UCSD-AML1 (cell line): ENCODE measurements around the gene SLC38A10.
"Not testable (repeated sequence)": the region's sequence is repeated elsewhere in the genome, so short reads cannot be mapped to it uniquely, and the experiment has no call there.

ENCODE experiments used
- DNase-seq: peaks from one replicate; lab custom pipeline; 2025; ENCODE audit not compliant: unreplicated experiment; lab: John Stamatoyannopoulos, UW

Gene SLC38A10

DNA sequence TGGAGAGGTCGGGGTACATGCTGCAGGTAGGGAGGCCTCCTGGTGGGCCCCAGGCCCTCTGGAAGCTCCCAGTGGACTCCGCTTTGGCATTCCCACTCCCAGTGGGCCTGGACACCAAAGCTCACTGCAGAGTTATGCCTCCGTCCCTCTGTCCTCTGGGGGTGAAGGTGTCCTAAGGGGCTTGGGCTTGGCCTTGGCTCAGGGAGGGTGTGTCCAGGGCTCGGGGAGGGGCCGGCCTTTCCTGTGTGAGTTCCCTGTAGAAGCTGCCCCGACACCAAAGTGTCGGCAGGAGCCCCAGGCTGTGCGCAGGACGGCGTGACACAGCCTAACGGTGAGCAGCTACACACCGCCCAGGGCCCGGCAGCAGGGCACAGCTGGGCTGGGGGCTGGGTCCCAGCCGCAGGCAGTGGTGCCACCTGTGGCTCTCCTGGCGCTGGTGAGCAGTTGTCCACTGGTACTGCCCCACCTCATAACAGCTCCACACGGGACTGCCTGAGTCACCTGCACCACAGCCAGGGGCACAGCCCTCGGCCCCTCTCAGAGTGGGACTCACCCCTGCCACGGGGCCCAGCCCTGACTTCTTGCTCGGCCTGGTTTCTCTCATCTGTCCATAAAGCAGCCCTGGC lies 62.4 kb downstream of the SLC38A10 start:
- no peak for DNase-seq

DNA sequence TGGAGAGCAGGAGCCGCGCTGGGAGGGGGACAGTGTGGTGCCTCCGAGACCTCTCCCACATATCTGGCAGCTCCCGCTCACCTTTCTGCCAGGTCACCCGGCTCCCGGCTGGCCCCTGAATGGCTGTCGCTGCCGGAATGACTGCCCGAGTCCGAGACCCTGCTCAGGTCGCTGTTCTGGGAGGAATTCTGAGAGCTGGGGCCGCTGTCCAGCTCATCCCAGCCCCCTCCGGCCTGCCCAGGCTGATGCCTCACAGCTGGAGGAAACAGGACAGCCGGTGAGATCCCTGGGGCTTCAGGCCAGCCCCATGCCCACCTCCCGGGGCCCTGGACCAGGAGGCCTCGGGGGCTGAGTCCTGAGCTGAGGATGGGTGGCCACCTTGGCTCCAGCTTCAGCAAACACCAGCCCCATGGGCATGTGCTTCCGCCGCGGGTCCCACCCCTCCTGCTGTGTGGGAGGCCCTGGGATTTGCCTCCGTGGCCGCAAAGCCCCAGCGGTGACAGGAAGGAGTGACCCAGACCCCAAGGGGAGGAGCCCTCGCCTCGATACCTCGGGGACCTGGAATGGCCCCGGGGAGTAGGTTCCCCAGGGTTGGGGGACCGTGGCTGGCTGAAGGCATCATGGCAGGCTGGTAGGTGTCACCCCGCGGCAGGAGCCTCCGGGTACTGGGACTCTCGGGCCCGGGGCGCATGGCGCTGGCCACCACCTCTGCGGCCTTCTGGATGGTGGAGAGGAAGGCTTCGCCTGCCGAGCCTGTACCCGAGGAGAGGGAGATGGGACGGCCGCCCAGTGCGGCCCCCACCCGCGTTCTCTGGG lies 63.1 kb downstream of the SLC38A10 start:
- DNase-seq = no peak

DNA sequence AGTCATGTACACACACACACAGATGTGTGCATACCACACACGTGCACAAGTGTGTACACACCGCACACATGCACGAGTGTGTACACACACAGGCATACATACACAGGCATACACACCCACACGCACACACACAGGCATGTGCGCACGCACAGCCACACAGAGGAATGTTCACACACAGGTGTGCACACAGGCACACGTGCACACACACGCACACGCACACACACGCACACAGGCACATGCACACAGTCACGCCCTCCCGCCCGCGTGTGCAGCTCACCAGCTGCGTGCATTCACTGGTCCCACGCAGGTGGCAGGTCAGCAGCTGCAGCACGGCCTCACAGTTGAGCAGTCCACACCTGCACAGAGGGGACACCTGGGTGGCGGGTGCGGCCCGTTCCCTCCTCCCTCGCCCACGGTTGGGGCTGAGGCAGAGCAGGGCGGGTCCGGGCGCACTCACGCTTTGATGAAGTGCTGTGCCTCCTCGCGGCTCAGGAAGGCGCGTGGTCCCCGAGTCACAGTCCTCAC lies 63.9 kb downstream of the SLC38A10 start:
- no peak for DNase-seq

DNA sequence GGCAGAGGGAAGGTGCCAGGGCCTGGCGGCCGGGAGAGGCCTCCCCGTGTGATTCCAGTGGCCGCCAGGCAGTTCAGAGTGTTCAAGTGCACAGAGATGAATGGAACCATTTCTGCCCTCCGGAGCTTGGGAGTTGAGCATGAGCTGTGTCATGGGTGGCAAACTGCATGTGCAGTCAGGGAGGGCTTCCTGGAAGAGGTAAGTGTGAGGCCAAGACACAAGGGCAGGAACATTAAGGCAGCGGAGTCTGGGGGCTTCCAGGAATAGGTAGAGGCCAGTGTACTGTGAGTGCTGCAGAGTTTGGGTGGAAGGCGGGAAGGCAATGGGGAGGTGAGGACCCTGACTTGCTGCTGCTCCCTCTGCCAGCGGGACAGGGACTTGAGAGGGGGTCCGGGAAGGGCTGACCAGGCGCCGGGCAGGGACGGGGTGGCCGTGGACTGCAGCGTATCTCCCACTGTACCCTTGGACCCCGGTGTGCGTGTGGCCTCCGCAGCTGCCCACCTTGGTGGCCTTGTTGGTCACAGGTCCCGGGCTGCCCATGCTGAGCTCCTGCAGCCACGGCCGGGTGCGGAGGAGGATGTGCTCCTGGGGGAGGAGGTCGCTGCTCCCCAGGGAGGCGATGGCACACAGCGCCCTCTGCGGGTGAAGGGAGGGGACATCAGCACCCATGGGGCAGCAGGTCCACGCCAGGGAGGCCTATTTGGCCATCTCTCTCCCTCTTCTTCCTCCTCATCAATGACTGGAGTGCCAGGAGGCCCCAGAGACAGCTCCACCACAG lies 64.9 kb downstream of the SLC38A10 start:
- DNase-seq = peak; percentile 34

DNA sequence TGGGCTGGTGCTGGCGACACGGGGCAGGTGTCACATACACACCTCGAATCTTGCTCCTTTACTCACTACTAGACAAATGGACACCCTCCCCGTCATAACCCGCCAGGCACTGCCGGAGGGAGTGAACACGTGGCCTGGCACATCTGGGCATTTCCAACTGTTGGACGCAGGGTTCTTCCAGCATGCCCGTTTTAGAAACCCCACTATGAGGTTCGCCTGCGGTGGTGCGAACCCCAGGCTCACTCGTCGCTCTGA lies 65.5 kb downstream of the SLC38A10 start:
- DNase-seq = no peak

DNA sequence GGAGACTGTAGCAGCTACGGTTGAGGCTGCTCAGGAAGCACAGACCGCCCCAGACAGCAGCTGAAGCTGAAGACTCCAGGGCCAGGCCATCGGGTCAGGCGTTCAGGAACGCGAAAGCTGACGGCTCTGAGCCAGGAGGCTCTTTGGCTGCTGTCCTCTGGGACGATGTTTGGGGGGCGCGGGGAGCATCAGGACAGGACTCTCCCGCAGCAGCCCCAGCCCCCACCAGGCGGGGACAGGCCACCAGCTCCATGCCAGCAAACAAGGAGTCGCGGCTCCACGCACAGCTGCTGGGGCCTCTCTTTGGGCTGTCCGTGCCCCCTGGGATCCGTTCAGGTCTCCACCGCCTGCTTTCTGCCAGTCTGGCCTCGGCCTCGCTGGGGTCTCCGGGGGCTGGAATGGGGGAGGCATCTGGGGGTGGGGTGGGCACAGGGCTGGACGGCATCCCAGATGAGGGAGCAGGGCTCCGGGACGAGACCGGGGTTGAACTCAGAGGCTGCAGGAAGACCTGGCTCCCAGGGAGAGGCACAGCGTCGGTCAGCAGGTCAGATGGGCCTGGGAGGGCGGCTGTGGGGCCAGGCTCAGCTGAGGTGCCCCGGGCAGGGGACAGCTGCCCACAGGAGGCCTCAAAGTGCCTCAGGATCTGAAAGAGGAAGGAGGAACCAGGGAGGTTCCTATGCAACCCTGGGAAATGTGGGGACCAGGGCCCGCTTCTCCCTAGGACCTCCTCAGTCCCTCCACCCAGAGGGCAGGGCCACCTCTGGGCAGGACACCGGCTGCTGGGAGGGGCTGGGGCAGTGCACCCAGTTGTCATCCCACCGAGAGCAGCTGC lies 66.1 kb downstream of the SLC38A10 start:
- DNase-seq = no peak

DNA sequence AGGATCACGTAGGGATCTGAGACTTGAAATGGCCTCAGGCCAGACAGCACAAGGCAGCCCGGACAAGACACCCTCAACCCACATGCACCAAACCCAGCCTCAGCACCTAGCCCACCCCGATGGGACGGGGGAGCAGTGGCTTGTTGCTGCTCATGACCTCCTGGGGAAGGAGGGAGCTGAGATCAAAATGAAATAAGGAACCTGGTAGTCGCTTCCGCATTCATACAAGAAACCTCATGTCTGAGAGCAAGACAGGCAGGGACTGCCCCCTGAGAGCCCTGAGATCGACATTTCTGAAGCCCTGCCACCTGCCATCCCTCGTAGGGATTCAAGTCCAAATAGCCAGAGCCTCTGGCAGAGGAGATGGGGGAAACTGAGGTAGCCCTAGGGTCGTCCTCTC lies 66.7 kb downstream of the SLC38A10 start:
- DNase-seq = peak; percentile 45

DNA sequence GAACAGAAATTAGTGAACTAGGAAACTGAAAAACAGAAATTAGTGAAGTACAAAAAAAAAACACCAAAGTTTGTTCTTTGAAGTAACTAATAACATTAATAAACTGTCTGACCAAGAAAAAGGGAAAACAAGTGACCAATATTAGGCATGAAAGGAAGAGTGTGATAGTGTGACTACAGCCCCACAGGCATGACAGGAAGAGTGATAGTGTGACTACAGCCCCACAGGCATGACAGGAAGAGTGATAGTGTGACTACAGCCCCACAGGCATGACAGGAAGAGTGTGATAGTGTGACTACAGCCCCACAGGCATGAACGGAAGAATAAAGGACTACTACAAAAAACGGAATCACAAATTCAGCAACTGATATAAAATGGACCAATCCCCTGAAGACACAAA lies 67.5 kb downstream of the SLC38A10 start:
- DNase-seq = not testable (repeated sequence)

DNA sequence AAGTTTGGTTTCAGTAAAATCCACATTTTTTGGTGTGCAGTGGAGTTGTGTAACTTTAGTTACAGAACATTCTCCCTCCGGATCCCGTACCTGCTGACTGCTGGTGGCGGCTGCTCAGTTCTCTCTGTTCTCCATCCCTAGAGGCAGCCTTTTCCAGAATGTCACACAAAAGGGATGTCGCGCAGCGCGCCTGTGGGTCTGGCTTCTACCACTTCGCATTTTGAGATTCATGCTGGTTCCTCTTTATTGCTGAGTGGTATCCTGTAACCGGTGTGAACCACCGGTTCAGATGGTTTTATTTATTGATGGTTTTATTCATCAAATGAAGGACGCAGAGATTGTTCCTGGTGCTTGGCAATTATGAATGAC lies 71.4 kb downstream of the SLC38A10 start:
- DNase-seq = peak; percentile 54

DNA sequence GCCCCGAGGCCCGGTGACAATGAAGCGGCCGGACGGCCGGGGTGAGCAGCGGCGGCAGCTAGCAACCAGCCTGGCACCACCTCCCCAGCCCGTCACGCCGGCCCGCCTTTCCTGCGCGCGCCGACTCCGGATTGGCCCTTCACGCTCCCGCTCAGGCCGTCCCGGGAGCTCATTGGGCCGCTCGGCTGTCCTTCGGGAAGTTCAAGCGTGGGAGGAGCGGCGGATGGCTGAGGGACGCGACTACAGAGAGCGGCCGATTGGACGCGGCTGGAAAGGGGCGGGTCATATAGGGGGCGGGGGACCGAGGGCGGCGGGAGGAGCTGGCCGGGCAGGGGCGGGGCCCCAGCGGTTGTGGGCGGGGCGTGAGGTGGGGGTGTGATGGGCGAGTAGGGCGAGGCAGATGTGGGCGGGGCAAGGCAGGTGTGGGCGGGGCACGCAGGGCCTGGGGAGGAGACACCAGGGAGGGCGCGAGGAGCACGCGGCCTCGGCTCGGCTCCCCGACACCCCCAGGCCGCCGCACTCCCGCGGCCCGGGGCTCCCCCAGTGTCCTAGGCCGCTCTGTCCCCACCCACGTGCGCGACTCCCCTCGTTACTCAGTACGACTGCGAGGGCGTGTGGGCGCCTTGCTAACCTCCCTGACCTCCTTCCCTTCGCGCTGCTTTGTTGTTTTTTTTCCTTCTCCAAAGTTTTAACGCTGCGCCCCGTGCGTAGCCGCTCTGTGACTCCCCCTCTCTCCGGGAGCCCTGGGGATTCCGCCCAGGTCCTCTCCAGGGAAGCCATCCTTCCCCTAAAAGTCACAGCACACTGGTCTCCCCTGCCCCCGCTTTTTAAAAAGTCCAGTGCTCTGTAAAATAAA lies 72.0 kb downstream of the SLC38A10 start, which contains the start of gene CEP131:
Gene CEP131 (minus strand): TSS at position 60 of the 856 bp plus-strand sequence. CDS start 2,909 bp downstream, outside the sequence.
- DNase-seq = peak; percentile 99

DNA sequence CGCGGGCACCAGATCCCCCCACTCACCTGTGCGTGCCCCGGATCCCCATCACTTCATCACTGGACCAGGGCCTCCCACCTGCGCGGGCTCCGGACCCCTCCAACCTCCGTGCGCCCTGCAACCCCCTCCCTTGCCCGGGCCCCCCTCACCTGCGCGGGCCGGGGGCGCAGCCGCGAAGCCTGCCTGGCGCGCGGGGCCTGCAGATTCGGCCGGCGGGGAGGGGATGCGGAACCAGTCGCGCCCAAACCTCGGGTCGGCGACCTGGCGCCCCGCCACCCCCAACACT lies 72.5 kb downstream of the SLC38A10 start:
- no peak for DNase-seq

DNA sequence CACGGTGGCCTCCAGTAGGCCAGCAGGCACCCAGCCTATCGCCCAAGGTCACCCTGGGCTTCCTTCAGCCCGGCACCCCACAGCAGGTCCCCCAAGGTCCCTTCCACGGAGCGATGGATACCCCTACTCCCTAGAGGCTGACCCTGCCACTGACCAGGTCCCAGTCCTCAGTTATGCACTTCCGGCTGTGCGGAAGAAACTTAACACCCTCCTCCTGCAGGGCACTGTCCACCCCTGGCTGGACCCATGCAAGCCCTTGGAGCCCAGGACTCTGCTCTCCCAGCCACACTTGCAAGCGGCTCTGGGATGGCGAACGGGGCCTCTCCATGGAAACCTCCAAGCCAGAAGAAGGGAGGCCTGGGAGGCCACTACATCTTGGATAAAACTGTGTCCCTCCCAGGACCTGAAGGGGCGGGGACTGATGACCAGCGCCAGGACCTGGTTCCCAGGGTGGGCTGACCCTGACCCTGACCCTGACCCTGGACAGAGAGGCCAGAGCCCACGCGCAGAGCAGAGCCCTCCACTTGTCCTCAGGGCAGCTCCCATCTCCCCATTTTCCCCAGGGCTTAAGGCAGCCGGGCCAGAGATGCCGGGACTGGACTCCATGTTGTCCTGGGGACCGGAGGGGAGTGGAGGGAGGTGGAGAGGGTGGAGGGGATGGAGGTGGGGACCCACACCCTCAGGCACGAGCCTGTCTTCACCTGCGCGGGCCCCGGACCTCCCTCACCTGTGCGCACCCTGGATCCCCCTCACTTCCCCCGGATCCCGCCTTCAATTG lies 73.1 kb downstream of the SLC38A10 start:
- no peak for DNase-seq

DNA sequence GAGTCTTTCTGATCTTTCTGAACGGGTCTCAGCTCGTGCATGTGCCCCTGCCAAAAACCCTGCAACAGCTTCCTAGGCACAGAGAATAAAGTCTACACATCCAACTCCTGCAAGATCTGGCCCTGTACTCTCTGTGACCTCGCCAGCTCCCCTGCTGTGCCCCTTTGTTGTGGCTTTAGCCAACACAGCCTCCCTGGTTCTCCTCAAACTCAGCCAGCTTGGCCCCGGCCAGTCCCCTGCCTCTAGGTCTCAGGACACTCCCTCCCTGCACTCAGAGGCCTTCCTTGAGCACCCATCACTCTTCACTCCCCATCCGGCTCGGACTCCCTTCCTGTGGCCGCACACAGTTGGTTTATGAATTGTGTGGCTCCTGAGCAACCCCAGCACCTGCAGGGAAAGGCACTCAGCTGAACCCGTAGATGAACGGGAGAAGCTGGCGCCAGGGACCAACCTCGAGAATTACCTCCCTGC lies 73.7 kb downstream of the SLC38A10 start:
- no peak for DNase-seq

DNA sequence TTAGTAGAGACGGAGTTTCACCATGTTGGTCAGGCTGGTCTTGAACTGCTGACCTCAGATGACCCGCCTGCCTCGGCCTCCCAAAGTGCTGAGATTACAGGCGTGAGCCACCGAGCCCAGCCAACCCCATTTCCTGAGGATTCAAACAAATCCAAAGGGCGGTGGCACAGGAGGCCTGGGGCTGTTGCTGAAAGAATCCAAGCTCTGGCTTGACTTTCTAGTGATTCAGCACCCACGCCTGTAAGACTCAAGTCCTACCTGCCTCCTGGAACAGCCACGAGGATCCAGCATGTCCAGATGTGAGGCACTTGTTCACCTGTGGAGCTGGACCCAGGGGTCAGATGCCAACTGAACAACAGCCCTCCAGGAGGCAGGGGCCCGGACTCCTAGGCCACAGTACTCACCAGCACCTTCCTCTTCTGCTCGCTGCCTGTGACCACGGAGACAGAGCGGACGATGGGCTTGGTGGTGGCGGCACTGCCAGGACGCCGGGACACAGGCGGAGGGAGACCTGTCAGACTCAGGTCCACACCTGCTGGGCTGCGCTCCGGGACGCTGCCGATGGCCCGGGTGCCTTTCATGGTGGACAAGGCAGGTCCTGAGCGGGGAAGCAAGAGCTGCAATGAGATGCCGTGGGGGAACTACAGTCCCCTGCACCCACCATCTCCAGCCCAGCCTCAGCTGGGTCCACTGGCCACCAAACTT lies 75.5 kb downstream of the SLC38A10 start:
- no peak for DNase-seq

DNA sequence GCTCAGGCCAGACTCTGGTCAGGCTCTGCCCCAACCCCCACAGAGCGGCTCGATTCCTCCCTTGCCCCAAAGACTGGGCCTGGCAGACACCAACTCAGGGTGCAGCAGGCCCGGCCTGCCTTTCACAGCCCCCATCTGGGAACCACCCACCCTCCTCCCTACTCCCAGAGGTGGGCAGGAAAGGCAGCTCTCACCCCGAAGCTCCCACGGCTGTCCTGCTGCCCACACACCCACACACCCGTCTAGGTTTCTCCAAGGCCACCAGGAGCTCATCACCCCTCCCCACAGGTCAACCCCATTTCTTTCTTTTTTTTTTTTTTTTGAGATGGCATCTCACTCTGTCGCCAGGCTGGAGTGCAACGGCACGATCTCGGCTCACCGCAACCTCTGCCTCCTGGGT lies 76.1 kb downstream of the SLC38A10 start:
- DNase-seq = no peak

DNA sequence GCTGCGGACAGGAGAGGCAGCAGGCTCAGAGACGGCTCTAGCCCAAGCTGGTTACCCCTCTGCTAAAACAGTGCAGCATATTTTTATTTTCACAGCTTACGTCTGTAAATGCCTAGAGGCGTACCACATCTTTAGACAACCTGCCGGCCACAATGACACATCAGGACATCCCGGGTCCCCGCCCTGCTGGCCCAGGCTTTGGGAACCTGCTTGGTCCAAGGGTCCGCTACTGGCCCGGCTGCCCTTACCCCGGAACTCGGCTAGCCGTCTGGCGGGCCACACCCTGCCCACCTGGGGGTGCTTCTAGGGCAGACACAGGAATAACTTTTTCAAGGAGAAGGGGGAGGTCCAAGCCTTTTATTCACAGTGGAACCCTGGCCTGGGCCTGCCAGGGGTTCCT lies 76.6 kb downstream of the SLC38A10 start:
- DNase-seq = no peak

DNA sequence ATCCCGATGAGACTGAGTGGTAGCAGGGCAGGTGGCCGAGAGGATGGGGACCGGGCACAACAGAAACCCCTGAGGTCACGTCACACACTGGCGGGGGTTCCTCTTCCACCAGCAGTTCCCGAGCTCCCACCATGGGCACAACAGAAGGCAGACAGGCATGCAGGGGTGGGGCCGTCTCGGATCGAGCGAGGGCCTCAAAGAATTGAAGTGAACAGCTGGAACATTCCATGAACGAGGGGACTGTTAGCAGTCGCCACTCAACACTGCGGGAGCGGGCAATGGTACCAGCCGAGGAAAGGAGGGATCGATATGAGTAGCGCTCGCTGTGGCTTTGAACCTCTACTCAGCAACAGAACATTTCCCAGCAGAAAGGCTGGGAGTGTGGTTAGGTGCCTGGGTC lies 77.6 kb downstream of the SLC38A10 start:
- no peak for DNase-seq

DNA sequence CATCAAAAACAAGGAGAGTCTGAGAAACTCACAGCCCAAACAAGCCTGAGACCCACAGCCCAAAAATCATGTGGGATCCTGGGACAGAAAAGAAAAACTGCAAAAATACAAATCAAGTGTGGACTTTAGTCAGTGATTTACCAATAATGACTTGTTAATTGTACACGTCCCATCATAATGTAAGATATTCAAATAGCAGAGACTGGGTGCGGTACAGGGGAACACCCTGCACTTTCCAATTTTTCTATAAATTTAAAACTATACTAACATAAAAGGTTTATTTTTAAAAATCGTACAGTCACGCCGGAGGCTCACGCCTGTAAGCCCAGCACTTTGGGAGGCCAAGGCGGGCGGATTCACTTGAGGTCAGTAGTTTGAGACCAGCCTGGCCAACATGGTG lies 81.1 kb downstream of the SLC38A10 start:
- no peak for DNase-seq

DNA sequence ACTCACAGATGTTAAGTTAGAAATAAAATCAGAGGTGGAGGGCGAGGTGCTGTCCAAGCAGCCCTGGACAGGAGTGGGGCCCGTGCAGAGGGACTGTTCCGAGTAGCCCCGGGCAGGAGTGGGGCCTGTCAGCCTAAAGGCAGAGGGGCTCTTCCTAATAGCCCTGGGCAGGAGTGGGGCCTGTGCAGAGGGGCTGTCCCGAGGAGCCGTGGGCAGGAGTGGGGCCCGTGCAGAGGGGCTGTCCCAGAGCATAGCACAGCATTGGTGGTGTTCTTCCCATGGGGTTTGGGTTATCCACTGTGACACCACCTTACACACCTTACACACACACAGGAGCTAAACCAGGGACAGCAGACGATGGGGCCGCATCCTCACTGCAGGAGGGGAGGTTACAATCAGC lies 82.7 kb downstream of the SLC38A10 start:
- DNase-seq = no peak
